CD4-positive, alpha-beta T cell treated with Interleukin-1 beta for 1 hour (primary cell): Measurements from ENCODE around the gene BMP3.
"Not testable (repeated sequence)": the region's sequence is repeated elsewhere in the genome, so short reads cannot be mapped to it uniquely, and the experiment has no call there.

Experiments
- DNase-seq, 2 donors: peaks; one replicate each; pipeline ENCODE4 v3.0.0-alpha.2; 2020 to 2022

Gene BMP3, protein sequence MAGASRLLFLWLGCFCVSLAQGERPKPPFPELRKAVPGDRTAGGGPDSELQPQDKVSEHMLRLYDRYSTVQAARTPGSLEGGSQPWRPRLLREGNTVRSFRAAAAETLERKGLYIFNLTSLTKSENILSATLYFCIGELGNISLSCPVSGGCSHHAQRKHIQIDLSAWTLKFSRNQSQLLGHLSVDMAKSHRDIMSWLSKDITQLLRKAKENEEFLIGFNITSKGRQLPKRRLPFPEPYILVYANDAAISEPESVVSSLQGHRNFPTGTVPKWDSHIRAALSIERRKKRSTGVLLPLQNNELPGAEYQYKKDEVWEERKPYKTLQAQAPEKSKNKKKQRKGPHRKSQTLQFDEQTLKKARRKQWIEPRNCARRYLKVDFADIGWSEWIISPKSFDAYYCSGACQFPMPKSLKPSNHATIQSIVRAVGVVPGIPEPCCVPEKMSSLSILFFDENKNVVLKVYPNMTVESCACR

DNA sequence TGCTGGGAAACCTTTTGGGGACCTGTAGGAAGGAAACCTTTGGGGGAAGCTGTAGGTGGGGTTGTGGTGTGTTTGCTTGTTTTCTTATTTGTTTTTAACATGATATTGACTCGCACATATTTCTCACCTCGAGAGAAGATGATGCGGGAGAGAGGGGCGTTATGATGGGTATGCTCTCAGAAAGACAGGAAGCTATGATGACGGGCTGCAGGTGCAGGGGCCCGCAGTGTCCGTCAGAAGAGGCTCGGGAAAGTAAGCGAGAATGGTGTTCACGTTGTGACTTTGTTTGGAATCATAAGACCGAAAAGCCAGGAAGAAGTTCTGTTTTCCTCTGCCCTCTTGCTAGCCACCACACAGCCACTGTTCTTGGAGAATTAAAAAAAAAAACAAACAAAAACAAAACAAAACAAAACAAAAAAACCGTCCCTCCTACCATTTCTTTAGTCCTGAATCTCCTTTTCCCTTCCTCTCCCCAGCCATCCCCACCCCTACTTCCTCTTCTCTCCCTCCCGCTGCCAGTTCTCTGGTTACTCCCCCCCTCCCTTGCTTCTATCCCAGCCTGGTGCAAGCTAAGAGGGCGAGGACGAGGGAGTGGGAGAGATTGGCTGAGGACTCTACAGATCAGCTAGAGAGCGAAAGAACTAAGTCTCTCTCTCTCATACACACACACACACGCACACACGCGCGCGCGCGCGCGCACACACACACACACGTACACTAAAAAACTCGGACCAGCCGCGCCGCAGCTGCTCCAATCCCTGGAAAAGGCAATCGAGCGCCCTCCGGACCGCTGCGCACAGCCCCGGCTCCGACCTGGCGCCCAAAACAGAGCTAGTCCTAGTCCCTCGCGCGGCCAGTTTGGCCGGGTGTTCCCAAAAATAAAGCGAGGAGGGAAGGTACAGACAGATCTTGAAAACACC lies at the start of gene BMP3:
TSS of gene BMP3 (plus strand) at position 648 of the 920 bp plus-strand sequence. CDS start 577 bp downstream, outside the sequence.
- DNase-seq, result peak in 1 of 2 donors; percentile 2

DNA sequence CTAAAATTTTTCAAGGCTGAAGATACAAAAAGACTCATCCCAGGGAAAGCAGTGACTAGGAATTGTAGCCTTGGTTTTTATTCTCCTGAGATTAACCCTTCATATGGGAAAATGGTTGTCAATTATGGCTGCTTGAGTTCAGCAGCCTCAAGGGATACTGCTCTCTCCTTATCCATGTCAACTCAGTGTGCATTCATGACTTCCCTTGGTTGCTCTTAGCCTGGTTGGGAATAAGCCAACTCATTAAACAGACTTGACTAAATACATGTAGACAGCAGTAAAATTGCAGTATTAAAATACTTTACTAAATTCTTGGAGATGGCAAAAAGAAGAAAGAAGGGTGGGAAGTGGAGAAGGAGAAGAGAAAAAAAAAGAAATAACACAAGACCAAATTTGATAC lies 44.5 kb upstream of the BMP3 start:
- no peak for DNase-seq

DNA sequence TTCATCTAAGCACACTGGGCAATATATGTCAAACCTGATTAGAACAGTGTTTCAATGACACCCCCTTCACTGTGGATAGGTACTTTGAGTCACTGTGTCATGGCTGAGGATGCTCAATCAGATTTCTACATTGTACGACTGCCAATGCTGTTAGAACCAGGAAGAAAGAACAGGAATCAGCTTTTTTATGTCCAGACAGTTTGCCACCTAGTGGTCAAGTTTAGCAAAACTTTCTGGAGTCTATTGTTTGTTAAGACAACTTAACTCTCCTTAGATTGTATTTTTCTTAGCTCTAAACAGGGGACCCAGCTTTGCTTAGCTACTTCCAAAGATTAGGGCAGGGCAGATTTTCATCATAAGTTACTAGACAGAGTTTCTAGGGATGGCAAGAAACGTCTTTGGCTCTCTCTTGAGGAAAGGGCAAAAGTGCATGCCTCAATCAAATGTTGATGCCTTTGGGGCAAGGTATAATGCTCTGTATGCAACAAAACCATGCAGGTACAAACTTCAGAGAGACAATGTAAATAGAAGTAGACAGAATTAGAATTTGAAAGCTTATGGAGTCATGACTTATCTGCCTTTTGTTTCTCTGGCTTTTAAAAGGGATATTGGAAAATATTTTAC lies 40.5 kb upstream of the BMP3 start:
- DNase-seq, result peak in 1 of 2 donors; percentile 62

DNA sequence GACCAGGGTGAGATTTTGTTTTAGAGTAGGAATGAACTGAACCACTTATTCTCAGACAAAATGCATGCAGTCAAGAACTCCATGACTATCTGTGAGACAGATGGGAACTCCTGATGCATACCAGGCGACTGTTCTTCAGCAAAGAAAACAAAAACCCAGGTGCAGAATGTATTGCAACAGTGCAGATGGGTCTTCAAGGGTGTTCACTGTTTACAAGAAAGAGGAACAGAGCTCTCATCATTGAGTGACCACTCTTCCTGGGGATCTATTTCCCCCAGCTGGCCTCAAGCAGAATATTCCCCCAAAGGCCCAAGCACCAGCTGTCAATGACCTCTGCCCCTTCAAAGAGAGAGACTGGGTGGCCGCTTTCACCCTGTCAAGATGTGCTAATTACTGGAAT lies 39.7 kb upstream of the BMP3 start:
- DNase-seq, result no peak

DNA sequence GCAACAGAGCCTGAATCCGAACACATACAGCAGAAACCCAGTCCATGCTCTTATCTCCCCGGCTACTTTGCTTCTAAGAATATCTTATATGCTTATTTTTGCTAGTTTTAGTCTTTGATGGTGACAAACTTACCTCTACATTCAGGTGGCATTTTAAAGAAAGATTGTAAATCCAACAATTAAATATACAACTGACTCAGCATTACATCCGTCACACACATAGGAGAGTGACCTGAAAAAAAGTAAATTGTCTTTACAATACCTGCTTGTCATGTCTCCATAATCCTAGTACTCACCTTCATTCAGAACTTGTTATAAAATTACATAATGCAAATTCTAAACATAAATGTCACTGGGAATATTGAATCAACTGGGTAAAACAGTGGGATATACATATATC lies 30.6 kb upstream of the BMP3 start:
- no peak for DNase-seq

DNA sequence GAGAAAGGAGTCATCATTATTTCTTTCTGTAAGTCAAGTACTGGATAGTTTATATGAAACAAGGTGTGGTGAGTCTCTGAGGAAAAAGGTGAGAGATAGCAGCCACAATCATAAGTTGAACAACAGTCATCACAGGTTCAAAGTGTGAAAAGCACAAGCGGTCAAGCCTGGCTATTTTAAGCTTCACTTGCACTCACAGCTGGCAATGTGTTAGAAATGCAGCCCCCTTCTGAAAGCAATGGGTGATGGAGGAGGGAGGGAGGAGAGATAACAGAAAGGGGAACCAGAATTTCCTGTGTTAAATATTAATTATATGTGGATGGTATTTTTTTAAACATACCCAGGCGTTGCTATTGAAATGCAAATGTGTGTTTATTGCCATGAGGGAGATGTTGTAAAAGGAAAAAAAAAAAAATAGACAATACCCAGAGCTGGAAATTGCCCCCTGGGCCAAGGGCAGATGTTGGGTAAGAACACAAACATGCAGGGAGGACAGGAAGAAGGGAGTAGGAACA lies 26.9 kb upstream of the BMP3 start:
- DNase-seq, result peak in 1 of 2 donors; percentile 5

DNA sequence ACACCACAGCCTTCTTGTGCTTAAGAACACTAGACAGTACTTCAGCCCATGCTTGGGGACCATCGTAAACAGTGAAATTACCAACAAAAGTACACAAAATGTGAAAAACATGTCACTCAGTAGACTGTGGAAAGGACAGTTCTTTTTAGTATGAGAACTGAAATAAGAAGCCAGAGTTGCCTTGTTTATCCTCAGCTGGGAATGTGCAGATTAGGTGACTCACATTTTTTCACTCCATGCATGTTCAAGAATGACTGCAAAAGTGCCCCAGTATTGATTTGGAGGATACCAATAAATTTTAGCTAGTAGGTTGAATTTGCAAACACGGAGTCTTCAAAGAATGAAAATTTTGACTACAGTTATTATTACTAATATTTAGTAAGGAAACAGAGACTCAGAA lies 23.1 kb upstream of the BMP3 start:
- no peak for DNase-seq

DNA sequence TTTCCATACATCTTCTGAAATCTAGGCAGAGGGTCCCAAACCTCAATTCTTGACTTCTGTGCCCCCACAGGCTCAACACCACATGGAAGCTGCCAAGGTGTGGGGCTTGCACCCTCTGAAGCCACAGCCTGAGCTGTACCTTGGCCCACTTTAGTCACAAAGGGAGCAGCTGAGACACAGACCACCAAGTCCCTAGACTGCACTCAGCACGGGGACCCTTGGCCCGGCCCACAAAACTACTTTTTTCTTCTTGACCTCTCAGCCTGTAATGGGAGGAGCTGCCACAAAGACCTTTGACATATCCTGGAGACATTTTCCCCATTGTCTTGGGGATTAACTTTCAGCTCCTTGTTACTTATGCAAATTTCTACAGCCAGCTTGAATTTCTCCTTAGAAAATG lies 13.9 kb upstream of the BMP3 start:
- DNase-seq, result not testable (repeated sequence)

DNA sequence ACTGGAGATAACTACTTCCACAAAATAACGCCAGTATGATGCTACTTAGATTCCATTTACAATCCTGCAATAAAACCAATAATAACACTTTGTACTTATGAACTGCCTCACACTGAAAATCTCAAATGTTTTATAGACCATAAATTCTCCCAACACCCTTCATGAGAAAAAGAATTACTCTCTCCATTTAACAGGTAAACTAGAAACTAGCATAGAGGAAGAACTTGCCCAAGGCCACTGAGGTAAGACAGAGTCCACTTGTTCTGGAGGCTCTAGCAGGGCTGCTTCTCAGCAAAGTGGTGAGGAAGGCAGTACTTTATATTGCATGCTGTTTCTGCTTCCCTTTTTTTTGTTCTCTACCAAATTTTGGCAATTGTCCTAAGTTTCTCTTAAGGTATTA lies 11.5 kb upstream of the BMP3 start:
- no peak for DNase-seq

DNA sequence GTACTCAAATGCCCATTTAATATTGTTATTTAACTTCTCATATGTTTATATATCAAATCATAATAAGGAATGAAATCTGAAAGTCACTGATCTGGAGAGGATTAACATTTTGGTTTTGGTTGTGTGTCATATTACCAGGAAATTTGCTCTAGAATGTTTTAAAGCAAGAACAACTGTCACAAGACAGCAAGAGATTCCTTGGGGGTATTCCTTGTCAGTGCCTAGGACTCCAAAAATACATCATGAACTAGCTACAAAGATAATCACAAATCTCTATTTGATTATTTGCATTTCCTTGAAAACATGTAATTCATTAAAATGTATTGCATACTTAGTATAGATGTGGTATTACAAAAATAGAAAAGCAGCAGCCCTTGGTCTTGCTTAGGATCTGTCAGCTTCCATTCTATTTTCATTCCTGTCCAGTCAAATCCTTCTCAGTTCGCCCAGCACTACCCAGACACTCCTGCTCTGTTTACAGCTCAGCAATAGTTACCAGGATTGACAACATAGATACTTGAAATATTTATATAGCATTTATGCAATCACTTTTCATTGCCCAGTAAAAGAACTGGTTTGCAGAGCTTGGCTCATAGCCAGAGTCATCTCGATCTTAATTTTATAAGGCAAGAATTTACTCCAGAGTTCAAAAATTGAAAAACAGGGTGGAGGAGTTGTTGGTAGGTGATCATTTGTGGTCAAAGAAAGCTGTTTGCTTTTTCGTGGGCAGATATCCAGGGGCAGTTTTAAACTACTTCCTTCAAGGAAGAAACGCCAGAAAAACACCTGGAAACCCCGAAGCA lies 9.2 kb upstream of the BMP3 start:
- no peak for DNase-seq

DNA sequence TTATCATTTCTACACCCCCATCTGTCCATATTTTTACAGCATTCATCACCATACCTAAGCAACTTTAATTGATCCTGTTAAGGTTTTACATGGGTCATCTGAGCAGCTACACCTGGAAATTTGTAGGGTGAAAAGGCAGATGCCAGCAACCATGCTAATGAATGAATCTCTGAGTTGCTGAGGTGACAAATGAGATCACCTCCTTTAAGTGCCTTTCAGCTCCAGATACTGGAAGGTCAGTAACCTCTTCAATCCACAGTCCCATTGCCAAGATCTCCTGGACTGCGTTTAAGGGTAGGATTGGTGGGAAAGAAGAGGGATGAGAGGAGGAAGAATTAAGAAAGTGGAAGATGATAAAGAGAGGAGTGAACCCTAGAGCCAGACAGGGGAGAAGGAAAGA lies 8.5 kb upstream of the BMP3 start:
- DNase-seq, result no peak

DNA sequence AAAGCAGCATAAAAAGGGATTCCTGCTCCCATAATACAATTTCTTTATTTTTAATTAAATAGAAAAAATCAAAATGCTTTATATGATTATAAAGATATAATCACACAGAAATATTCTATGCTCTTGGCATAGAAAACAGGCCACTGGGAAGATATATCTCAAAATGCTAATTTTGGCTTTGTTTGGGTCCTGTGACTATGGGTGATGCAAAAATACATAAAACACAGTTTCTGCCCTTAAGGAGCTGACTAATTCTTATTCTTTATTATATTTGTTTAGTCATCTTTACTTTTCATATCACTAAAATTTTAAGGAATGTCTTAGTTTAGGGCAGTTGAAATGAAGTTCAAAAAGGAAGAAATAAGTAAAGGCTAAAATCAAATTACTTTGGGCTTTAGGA lies 7.0 kb upstream of the BMP3 start:
- no peak for DNase-seq

DNA sequence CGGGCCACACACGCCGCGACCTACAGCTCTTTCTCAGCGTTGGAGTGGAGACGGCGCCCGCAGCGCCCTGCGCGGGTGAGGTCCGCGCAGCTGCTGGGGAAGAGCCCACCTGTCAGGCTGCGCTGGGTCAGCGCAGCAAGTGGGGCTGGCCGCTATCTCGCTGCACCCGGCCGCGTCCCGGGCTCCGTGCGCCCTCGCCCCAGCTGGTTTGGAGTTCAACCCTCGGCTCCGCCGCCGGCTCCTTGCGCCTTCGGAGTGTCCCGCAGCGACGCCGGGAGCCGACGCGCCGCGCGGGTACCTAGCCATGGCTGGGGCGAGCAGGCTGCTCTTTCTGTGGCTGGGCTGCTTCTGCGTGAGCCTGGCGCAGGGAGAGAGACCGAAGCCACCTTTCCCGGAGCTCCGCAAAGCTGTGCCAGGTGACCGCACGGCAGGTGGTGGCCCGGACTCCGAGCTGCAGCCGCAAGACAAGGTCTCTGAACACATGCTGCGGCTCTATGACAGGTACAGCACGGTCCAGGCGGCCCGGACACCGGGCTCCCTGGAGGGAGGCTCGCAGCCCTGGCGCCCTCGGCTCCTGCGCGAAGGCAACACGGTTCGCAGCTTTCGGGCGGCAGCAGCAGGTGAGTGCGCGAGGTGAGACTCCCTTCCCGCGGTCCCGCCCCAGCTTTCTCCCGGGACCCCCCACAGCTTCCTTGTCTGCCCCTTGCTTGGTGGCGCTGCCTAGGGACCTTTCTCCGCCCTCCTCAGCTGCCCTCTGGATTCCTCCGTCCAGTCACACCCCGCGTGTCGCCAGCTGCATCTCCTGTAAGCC lies 678 bp downstream of the BMP3 start:
- no peak for DNase-seq

DNA sequence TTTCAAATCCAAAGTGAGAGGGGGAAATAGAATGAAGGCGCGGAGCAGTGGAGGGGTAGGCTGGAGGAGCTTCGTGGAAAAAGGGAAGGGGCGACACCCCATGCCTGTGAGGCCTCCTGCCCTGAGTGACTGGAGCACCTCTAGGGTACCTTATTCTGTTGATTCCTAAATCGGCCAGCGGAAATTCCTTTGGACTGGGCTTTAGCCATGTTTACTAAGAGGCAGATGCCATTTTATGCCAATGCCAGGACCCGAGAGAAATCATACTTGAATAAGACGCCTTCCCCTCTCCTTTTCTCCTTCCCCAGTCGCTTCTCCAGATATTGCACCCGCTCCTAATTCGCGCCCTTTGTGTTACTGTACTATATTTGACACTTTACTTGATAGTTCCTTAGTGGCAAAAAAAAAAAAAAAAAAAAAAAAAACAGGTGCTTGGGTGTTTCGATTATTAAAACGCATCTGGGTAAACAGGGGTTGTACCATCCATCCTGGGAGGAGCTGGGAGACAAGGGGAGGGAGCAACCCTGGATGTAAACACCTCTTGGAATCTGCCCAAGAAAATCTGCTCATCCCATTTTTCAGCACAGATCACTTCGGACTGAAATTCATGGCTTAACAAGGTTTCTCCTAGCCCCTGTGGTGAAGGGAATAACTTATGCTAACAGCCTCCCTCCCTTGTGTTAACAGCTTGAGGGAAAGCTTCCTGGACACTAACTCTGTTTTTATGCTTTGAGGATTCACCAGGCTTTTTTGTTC lies 1.5 kb downstream of the BMP3 start:
- DNase-seq, result no peak

DNA sequence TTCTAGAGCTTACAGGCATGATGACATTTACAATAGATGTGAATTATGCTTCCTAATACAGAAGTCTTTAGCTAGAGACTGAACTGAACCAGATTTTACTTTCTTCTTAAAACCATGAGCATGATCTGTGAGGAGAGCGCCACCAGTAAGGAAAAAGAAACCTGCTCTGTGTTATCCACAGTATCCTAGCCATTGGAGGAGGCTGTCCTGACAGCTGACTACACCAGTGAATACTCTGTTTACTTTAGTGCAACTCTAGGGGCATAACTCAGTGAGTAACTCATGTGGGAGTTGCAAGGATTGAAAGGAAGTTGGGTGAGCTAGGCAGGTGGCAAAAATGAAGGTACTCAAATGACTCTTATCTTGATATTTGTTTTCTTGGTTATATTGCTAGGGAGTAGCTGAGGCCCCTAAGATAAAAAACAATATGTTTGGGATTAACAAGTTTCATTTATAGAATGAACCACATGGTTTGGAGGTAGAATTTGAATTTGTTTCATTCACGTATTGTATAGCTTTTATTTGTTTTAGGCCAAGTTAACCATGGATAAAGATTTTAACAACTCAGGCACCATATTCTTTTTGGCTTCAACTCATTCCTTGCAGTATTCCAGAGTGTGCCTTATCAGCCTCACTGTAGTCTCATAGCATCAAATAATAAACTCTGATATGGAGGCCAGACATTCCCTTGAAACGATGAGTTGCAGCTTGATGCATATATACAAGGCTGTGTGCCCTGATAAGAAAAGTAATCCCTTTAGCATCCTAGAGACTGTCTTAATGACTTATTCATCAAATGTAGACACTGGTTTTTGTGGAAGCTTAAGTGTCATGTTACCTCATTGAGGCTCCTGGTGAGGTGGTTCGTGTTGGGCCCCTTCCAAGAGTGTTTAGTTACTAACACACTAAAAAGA lies 2.5 kb downstream of the BMP3 start:
- DNase-seq, result no peak

DNA sequence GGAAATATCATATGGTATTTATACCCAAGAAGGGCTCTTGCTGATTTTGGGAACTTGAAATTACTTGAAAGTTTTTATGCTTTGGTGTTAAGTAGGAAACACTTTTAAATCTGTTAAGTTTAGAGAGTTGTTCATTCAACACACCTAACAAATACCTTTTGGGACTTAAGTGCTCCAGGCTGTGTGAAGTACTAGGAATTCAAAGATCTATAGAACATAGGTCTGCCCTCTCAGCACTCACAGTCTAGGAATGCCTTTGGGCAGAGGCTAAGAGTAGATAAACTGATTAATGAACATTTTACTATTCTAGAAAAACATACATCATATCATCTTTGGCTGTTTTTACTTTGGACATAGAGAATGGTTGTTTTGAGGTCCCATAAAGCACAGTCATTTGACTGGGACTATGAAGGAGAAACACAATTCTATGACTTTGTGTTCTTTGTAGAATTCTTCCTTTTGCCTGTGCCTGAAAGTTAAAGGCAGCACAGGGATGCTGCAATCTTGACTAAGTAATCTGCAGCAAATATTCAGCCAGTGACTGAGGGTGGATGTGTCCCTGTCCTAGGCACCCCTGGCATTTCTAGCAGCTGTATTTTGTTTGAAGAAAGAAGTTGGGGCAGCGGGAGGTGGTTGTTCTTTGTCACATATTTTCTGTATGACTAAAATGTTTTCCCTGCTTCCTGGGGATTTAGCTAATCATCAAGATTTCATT lies 8.3 kb downstream of the BMP3 start:
- no peak for DNase-seq

DNA sequence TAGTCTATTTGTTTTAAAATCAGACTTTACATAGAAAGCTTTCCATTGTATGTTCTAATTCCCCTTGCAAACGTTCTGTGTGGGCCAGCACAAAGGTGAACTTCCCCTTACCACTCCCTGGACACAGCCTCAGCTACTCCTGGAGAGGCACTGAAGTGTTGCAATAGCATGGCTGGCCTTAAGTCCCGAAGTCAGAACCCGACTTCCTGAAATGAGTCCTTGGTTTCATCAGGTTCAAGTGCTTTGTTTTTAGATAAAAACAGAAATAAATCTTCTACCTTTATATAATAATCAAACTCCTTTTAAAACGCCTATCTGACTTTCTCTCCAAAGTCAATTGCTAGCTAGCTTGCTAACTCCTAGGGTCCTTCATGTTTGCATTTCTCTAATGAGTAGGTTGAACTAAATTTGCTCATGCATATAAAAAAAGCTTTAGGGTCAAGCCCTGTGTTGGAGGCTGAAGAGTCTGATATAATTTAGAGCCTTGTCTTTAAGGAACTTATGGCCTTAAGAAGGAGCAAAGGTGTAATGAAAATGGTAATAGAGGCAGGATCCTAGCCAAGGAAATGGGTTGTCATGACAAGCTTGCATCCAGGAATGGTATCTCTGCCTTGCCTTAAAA lies 9.0 kb downstream of the BMP3 start:
- no peak for DNase-seq

DNA sequence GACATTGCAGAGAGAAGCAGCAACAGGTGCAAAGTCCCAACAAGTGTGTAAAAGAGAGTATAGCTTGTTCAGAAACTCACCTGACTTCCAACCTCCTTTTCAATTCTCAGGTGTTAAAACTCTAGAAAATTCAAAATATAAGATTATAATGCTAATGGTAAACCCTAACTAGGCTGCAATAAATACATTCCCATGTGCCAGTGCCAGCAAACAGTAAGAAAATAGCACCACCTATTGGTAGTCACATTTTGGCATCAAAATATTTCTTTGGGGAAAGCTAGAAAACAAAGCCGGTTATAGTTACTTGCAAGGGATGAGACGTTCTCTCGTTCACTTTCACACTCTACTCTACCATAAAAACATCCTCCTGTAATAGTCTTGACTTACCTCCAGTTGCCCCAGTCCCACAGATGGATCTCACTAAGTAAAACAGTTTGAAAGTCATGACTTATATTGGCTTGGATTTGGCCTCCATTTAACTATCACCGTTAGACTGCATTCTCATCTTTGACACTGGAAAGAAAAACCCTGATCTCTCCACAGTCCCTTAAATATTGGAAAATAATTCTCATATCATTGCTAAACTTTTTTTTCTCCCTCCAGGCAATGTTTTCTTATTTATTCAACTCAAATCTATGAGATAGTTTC lies 9.6 kb downstream of the BMP3 start:
- DNase-seq, result peak in 1 of 2 donors; percentile 57
